NCI-H128 (cell line): ENCODE data around the gene PDP2.

Experiments
- DNase-seq: peaks from one replicate; lab custom pipeline; 2025; ENCODE audit not compliant: unreplicated experiment; lab: John Stamatoyannopoulos, UW

The PDP2 gene

DNA sequence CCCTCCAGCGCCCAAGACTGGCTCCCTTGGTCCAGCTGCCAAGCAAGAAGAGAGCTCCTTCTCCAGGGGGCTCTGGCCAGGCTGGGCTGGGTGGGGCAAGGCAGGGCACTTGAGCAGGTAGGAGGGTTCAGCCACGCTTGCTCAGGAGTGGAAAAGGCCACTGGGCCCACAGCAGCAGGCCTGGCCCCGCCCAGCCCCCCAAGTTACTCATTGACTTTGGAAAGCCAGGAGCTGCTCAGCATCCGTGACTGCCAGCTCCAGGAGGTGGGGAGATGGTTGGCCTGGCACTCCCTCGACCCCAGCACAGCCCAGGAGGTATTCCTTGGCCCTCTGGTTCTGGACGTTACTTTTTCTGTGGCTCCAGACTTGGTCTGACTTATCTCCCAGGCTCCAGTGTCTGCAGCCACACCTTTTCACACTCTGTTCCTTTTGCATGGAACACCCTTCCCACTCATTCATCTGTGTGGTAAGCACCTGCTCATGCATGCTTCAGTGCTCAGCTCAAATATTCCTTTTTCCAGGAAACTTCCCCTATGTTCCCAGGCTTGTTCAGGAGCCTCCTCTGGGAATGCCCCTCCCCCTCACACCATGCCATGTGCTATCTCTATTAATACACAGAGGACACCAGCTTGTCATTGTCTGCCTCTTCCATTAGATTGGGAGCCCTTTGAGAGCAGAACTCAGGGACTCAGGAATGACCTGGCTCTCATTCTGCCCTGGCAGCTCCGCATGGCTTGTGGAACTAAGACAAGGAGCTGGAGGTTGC, 38.7 kb downstream of the PDP2 start, which contains the start of gene CDH16:
Gene CDH16 (minus strand): TSS at position 83 of the 766 bp plus-strand sequence. CDS start 820 bp downstream, outside the sequence.
- DNase-seq: no peak

DNA sequence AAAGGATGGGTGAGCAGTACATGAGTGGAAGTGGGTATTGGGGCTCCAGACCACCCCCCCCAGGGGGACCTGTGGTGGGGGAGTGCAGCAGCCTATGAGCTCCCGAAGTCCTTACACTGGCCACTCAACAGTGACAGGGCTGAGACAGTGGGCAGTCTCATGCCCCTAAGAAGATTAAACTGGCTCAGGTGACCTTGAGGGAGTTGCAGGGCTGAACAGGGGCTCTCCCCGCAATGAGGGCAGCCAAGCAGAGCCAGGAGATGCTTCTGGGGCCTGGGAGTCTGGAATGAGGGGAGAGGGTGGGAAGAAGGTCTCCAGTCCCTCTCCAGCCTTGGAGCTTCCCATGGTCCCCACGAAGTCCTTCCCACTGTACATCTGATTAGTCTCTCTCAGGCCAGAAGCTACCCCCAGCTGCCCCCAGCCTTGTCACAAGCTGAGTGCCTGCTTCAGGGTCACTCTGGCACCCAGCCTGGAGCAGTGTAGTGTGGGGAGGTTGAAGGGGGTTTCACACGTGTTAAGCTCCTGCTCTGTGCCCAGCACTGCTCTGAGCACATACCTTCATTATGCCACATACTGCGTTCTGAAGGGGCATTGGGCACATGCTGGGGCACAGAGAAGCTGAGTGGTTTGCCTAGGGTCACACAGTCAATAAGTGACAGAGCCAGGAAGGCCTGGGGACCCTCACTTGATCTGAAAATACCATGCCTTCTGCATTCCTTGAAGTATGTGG, 39.4 kb downstream of the PDP2 start:
- no peak for DNase-seq

DNA sequence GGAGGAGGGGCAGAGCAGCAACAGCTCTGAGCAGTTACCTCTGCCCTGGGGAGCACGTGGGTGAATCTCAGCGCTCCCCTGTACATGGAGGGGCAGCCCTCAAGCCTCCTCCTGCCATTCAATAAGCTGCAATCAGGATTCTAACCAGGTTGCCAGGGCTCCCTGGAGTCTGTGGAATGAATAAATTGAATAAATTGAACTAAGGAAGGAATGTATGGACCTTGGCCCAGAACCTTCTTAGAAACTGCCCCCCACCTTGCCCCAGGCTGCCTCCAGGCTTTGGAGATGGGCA, 39.9 kb downstream of the PDP2 start:
- no peak for DNase-seq

DNA sequence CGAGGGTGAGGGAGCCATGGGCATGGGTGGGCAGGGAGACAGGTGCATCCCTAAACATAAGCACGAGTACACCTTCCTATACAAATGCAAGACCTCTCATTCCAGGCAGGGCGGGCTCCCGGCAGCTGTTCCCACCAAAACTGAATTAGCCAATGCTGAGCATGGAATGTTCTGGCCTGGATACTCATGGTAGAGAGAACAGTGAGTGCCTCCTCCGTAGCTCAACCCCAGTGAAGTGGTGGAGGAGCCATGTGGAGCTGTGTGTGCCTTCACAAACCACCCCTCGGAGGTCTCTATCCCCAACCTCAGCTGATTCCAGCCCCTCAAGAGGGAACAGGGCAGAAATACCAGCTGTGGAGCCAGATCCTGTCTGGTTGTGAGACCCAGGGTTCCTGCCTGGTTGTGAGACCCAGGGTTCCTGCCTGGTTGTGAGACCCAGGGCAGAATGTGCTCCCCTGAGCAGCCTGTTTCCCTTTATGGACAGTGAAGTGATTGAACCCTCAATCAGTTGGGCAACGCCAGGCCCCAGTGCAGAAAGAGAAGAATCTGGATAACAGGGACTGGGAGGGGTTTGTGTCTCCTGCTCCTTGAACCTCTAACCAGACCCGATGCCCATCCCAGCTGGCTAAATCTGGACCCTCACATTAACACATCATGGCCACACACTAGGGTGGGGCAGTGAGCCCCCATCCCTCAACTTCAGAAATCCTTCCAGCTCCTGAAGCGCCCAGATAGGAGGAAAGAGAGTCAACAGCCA, 40.8 kb downstream of the PDP2 start:
- no peak for DNase-seq

DNA sequence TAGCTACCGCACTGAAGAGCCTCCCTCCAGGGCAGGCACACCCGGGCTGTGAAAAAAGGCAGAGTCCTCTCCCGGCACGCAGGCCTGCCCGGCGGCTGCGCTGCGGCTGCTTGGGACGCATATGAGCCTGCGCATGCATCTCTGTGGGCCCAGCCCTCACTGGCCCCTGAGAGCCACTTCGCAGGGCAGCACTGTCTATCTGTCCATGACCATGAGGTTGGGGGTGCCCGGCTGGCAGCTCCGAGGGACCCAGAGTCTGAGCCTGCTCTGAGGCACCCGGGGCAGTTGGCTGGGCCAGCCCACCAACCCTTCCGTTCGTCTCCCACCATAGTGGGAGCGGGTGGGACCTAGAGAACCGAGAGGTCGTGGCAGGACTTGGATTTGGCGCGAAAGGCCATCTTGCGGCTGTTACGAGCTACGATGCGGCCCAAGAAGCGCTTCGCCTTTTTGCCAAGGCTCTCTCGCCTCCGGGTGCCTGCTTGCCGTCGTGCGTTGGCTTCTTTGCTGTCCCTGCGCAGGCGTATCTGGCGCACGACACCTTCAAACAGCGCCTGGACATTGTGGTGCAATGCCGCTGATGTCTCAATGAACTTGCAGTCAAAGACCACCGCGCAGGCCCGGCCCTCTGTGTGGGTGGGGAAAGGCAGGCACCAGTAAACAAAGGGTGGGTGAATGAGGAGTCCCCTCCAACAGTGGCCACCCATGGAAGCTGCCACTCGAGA, 41.6 kb downstream of the PDP2 start:
- no peak for DNase-seq

DNA sequence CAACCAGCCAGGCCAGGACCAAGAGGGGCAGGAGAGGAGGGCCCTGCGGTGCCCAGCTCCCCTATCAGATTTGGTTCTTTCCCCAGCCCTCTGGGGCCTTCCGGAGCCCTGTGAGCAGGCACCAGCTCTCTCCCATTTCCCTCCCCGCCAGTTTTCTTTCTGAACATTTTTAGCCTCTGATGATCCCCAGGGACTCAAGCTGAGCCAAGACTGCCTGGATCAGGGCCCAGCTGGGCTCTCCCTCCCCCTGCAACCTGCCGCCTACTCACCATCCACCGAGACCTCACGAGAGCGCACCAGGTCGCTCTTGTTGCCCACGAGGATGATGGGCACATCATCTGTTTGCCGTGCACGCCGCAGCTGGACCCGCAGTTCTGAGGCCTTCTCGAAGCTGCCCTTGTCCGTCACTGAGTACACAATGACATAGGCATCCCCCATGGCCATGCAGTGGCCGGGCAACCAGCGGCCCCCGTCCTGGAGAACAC, 43.0 kb downstream of the PDP2 start:
- DNase-seq: no peak

DNA sequence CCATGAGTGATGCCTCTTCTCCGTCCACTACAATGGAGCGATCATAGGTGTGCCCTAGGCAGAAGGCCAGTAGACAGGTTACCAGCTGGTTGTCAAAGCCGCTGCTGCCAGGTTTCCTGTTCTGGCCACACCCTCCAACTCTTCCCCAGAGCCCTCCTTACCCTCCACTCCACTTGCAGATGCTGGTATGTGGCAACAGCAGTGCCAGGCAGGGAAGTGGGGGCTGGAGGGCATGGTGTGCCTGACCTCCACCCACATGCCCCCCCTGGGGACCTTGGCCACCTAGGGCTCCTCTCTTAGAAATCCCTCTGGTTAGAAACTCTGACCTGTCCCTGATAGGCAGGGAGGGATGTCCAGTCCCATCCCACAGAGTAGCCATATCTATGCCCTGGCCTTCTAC, 43.6 kb downstream of the PDP2 start:
- DNase-seq: no peak

DNA sequence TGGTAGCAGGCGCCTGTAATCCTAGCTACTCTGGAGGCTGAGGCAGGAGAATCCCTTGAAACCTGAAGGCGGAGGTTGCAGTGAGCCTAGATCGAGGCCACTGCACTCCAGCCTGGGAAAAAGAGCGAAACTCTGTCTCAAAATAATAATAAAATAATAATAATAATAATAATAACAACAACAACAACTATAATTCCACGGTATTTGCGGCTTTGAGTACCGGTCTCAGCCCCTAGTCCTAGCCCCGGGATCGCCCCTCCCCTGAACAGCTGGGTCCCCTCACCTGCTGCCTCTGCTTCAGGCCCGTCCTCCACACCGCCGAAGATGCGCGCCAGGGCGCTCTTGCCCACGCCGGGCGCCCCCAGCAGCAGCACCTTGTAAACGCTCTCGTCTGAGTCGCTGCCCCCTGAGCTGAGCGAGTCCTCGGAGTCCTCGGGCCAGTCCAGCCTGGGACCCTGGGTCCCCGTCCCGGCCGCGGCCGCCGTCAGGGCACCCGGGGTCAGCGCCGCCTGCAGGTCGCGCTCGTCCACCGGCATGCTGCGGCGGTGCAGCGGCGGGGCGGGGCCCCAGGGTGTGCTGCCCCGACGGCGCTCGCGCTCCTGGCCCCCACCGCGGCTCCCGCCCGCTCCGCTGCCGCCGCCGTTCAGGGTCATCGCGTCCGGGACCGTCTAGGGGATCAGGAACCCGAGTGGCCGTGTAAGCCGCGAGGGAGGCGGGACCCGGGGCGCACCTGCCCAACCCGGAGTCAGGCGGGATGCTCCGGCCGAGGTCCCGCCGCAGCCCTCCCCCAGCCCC, 44.4 kb downstream of the PDP2 start:
- no peak for DNase-seq

DNA sequence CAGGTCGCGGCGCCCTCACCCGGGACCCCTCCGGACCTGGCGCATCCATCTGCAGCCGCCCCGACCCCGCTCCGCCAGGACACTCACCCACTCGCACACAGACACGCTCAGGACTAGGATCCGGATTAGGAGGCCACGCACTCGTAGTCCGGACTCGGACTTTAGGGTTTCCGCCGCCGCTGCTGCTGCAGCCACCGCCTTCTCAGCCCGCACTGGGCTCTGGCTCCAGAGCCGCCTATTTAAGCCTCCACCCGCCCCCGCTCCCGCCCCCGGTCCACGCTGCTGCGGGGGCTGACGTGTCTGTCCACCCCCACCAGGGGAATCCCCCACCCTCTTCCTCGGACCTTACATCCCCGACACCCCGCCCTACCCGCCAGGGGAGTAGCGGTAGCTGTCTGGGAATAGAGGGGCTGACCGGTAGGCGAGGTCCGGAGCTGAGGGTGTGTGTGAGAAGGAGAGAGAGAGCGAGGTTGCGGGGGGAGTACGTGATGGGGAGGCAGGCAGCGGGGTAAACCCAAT, 45.1 kb downstream of the PDP2 start, which contains the start of gene RRAD:
Gene RRAD (minus strand): TSS at position 214 of the 519 bp plus-strand sequence. CDS start 356 bp downstream, outside the sequence.
- DNase-seq: no peak

DNA sequence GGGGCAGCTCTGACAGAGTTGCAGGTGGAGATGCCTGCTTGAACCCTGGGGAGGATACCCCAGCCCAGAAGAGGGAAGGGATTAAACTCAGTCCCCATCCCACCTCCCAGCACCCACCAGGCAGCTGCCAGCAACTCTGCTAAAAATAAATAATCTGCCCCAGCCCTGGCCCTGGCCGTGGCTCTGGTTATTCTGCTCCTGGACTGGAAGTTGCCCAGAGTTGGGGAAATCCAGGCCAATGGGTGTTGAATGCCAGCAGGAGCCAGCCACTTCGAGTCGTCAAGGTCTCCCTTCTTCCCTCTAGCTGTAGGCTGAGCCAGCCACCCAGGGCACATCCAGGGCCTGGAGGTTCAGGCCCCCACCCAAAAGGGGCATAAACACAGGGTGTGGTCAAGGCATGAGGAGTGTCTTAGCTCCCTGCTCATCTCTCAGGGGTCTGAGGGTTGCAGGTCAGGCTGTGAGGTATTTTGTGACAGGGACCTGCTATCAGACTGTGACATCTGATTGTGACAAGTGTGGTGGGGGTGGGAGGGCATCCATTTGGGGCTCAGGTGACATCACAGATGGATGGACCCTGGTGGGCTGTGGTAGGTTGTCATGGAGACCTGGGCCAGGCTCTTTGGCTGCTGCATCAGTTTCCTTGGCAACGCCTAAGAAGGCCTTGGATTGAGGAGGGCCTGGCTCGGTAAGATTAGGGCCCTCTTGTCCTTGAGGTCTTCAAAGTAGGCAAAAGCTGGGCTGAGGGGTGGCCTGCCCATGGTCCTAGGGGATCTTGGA, 46.0 kb downstream of the PDP2 start:
- no peak for DNase-seq

DNA sequence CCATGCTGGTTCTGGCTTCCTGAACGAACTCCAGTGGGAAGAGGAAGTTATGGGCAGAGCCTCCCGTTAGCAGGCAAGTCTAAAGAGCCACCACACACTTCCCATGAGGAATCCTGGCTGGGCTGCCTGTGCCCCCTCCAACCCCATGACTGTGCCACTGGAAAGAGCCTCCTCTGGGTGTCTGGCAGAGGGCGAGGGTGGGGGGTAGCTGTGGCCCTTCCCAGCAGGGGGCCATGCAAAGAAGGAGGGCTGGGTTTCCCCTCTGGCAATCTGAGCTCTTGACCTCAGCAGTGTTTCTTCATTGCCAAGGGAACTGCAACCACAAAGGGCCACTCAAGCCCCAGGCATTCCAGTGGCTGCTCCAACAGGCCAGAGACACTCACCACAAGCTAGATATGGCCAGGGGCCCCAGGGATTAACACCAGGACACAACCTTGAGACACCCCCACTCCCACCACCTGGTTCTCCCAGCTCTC, 46.7 kb downstream of the PDP2 start:
- no peak for DNase-seq

DNA sequence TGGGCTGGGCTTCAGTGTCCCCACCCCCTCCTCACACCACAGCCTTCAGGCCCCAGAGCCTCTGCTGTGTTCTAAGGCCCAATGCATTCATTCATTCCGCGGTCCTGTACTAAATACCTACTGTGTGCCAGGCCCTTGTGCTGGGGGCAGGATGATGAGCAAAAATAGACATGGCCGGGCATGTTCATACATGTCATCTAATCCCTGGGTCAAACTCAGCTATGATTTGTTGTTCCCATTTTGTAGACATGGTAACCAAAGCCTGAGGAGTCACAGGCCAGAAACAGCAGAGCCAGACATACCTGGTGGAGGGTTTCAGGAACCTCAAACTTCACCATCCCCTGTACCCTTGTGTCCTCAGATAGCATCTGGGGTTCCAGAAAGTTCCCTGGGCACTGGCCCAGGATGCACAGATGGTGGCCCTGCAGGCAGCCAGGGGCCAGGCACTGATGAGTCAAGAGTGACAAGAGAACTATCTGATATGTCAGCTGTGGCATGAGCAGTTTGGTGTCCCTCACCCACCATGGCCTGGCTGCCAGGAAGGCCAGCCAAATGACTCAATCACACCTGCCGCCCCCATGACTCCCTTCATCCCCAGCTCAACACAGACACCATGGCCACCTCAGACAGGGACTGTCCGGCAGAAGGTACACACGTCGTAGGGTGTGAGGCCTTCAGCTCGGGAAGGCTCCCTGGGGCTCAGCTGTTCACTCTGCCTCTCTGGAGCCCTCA, 47.8 kb downstream of the PDP2 start:
- DNase-seq: no peak

DNA sequence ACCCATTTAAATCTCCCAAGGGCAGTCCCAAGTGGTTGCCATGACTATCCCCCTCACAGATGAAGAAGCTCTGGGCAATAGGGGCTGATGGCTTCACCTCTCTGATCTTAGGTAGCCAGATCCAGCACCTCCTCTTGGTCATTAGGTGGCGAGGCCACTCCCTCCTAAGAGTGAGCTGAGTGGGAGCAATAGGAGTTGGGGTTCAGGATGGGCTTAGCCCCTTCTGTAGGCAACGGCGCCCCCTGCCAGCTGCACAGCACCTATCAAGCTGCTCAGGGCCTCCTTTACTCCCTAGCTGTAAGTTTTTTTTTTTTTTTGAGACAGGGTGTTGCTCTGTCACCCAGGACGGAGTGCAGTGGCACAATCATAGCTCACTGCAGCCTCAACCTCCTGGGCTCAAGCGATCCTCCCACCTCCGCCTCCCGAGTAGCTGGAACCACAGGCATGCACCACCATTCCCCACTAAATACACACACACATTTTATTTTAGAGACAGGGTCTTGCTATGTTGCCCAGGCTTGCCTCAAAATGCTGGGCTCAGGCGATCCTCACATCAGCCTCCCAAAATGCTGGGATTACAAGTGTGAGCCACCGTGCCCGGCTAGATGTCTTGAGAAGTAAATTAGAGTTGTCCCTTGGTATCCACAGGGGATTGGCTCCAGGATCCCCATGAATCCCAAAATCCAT, 48.5 kb downstream of the PDP2 start:
- no peak for DNase-seq

DNA sequence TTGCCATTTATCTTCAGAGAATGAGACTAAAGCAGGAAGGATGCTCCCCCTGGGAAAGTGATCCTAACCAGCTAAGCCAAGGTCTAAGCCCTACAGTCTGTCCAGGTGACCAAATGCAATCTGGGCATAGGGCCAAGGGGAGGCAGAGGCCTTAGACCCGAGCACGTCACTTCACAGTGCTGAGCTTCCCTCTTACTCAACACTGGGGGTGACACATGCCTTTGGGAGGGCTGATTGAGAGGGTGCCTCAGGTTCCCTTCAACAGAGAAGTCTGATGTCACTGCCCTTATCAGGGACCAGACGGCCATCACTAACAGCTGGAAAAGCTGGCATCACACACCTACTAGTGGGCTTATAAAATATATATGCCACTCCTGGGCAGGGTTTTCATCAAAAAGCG, 49.9 kb downstream of the PDP2 start:
- DNase-seq: no peak

DNA sequence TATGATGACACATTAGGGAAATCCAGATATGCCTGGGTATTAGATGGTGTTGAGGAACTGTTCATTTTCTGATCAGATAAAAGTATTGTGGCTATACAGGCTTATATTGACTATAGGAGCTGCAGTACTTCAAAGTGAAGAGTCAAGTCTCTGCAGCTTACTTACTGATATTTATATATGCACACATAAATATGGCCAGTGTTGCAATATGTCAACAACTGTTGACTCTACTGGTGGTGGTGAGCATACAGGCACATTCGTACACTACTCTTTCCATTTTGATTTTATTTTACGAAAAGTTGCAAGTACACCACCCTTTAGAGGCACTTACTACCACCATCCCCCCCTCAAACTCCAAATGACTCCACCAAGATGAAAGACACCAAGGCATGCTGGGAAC, 51.4 kb downstream of the PDP2 start:
- DNase-seq: no peak

DNA sequence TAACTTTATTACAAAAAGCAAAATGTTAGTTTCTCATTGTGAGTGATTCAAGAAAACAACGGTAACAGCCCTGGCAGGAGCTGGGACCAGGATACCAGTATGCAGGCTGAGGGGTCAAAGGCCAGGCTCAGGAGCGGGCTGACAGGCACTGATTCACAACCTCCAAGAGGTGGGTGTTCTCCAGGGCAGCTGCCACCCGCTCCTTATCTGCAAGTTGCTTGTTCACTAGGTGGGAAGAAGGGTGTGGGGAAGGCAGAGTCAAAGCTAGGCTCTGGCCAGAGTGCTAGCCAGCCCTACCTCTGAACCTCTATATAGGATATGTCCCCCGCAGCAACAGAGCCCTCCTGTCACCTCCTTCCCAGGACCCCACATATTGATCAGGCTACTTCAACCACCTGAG, 51.8 kb downstream of the PDP2 start:
- no peak for DNase-seq

DNA sequence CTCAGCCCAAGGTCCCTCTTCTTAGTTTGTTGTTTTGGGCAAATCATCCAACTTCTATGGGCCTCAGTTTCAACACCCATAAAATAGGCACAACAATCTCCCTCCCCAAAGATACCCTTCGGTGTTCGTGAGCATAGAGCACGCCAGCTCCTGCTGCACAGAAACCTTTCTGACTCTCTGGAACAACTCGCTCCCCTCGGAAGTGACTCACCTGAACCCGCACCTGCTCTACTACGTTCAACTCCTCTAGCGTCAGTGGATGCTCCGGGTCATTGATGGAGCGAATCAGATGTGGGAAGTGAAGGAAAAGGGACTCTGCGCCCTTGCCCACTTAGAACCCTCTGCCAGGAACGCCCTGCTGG, 53.4 kb downstream of the PDP2 start:
- DNase-seq: no peak
